GM19193 (cell line): ENCODE results near the gene RAB33B.

Source experiments
- POLR2A ChIP-seq: IDR thresholded peaks from 4 replicates; pipeline ENCODE4 v1.6.1; 2011; ENCODE audit not compliant: insufficient read depth, insufficient read length; ENCODE audit errors: extremely low read depth

RAB33B gene

DNA sequence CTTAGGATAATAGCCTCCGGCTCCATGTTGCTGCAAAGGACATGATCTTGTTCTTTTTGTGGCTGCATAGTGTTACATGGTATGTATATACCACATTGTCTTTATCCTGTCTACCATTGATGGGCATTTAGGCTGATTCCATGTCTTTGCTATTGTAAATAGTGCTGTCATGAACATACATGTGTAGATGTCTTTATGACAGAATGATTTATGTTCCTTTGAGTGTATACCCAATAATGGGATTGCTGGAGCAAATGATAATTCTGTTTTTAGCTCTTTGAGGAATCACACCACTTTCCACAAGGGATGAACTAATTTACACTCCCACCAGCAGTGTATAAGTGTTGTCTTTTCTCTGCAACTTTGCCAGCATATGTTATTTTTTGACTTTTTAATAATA, 4.6 kb downstream of the RAB33B start:
- TF ChIP-seq POLR2A: no peak

DNA sequence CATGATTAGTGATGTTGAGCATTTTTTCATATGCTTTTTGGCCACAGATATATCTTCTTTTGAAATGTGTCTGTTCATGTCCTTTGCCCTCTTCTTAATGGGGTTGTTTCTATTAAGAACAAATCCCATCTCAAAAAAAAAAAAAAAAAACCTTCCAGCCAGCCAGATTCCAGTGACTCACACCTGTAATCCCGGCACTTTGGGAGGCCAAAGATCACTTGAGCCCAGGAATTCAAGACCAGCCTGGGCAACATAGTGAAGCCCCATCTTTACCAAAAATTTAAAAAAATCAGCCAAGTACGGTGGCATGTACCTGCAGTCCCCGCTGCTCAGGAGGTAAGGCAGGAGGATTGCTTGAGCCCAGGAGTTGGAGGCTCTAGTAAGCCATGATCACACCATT, 5.1 kb downstream of the RAB33B start:
- no peak for TF ChIP-seq POLR2A

DNA sequence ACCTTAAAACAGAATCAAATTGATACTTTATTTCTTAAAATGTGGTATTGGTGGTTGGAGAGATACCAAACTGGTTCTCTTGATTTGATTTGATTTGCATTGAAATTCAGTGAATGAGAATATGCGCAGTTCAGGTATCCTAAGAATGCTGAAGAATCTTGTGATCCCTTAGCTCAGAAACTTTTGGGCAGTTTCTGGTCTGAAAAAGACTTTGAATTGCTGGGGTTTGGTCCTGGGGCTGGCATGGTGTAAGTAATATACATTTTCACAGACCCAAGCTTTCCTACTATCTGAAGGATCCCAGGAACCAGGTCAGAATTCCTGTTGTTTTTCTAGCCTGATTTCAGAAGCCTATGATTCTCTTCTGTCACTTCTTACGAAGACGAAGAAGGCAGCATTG, 6.6 kb downstream of the RAB33B start:
- no peak for TF ChIP-seq POLR2A

DNA sequence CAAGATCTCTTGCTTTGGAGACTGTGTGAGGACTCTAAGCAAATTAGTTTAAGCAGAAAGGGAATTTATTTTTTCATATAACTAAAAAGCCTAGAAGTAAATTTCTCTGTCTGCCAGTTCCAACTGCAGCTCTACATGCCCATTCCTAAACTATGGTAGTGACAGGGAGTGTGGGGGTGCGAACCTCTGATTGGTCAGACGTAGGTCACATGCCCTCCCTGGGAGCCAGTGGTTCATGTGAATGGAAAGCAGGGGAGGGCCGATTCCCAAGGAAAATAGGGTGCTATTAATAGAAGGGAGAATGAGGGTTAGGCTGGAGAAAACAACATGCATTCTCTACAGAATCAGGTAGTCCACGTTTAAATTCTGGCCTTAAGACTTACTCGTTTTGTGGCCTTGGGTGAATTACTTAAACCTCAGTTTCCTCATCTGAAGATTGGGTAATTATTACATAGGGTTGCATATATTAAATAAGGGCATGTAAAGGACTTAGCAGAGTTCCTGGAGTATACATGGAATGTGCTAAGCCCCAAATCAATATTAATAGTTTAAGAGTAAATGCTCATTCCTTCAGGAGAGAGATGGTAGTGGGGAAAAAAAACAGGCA, 7.2 kb downstream of the RAB33B start:
- no peak for TF ChIP-seq POLR2A

DNA sequence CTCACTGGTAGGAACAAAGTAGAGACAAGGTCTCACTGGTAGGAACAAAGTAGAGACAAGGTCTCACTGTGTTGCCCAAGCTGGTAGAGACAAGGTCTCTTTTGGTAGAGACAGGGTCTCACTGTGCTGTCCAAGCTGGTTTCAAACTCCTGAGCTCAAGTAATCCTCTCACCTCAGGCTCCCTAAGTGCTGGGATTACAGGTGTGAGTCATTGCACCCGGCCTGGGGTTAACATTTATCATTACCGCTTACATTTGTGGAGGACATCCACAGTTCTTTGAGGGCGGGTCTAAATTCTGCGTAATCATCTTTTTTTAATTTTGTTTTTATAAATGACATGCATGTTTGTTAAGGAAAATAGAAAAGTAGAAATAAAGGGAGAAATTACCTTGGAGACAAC, 12.0 kb downstream of the RAB33B start:
- TF ChIP-seq POLR2A: no peak

DNA sequence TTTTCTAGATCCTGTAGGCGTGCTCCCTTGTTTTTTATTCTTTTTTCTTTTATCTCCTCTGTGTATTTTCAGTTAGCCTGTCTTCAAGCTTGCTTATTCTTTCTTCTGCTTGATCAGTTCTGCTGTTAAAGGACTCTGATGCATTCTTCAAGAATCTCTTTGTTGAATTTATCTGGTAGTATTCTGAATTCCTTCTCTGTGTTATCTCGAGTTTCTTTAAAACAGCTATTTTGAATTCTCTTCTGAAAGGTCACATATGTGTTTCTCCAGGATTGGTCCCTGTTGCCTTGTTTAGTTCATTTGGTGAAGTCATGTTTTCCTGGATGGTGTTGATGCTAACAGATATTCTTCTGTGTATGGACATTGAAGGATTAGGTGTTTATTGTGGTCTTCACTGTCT, 15.3 kb downstream of the RAB33B start:
- TF ChIP-seq POLR2A: no peak

DNA sequence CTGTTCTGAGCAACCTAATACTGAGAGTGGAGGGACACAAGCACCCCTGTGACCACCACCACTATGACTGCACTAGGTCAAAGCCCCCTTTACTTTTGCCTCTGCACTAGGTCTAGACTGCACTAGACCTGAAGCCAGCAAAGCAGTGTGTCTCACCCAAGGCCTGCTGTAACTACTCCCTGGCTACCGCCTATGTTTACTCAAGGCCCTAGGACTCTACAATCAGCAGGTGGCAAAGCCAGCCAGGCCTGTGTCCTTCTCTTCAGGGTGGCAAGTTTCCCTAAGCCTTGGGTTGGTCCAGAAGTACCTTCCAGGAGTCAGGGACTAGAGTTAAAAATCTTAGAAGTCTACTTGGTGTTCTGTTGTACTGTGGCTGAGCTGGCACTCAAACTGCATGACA, 15.9 kb downstream of the RAB33B start:
- no peak for TF ChIP-seq POLR2A

DNA sequence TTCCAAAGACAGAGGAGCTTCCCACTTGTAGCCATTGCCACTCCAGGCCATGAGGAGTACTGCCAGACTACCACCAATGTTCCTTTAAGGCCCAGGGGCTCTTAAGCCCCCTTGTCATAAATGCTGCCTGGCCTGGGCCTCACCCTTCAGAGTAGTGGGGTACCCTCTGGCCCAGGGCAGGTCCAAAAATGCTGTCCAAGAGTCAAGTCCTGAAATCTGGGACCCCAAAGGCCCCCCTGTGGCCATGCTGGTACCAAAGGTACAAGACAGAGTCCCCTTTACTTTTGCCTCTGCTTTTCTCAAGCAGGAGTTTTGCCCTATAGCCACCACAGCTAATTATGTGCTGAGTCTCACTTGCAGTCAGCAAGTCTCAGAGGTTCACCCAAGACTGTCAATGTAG, 16.4 kb downstream of the RAB33B start:
- TF ChIP-seq POLR2A: no peak

DNA sequence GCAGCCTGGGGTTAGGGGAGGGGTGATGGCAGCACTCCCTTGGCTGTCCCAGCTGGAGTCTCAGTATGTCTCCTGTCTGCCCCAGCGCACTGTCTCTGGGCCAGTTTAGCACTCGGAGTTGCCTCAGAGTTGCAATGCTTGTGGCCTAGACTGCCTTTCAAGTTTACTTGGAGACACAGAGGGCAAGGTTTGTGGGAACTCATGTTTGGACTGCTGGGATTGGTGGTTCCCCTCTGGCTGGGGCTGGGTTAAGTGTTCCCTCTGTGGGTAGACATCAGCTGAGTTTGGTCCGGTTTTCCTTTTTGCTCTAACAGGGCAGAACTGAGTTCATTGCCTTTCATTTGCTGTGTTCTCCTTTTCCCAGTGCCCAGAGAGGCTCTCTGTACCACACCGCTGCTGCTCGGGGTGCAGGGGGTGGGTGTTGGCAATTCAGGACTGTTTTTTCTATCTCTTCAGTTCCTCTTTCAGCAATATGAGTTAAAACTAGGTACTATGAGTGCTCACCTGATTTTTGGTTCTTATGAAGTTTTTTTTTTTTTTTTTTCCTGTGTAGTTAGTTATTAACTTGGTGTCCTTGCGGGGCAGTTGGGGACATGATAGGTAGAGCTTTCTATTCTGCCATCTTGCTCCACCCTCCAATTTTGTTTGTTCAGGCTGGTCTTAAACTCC, 17.2 kb downstream of the RAB33B start:
- TF ChIP-seq POLR2A: no peak

DNA sequence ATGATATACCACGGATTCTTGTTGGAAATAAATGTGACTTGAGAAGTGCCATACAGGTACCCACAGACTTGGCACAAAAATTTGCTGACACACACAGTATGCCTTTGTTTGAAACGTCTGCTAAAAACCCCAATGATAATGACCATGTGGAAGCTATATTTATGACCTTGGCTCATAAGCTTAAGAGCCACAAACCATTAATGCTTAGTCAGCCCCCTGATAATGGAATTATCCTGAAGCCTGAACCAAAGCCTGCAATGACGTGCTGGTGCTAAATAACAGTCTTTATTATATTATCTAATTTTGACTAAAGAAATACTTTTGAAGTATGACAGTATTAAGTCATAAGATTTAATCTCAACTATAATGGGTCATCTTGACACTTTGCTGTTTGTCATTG, 18.9 kb downstream of the RAB33B start:
- TF ChIP-seq POLR2A: no peak

DNA sequence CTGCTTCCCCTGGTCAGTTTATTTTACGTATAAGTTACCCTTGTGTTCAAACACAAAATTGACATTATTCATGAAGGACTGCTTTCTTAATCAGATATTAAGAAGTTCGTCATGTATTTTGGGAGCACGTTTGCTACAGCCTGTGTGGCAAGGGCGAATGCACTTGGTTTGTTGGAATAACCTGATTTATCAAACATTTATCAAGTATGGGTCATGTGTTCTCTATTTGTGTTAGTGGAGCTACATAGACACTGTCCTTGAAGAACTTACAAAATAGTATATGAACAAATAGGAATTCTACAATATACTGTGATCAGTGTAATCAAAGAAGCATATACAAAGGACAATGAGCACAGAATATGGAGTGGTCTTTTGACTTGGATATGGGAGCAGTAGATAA, 22.4 kb downstream of the RAB33B start:
- TF ChIP-seq POLR2A: no peak

DNA sequence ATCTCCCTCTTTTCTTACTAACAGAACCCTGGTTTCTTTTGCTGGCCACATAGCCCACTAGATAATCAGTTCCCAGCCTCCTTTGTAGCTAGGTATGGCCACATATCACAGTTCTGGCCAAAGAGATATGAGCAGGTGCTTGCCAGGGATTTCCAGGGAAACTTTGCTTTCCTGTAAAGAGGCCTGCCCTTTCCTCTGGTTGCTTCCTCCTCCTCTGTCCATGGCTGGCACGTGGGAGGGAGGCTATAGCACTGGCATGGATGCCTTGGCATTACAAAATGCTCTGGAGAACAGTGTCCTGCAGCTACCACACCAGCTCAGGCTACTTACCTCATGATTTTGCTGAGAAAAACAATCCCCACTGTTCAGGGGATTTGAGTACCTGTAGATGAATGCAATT, 27.5 kb downstream of the RAB33B start:
- no peak for TF ChIP-seq POLR2A

DNA sequence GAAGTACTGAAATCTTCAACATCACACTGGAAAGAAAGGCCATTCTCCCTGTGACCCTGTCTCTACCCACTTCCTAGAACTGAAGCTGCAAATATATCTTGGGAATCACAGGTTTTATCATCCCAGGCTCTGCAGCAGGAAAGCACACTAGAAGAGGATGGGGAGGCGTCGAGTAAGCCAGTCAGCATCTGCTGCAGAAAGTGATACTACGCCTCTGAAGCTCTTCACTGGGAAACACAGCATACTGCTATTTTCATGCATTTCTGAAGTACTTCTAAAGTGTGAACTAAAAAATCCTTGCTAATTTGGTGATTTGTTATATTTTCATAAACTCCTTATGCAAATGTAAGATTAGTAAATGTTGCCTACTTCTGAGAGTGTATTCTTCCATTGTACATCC, 29.1 kb downstream of the RAB33B start:
- TF ChIP-seq POLR2A: no peak

DNA sequence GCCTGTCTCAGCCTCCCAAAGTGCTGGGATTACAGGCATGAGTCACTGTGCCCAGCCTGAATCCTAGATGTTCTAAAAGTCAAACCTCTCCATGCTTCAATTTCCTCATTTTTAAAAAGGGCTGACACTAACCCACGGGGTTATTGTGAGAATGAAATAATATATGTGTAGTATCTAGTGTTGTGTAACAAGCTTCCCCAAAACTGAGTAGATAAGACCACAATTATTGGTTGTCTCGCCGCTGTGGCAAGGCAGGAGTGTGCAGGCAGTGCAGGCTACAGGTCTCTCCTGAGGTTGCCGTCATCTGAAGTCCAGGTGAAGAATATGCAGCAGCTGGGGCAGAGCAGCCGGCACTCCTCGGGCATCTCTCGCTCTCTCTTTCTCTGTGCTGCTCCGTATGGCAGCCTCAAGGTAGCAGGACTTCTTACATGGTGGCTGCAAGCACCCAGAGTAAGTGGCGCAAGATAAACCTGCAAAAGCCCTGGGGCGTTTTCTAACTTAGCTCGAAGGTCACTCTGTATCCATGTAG, 30.9 kb downstream of the RAB33B start:
- TF ChIP-seq POLR2A: no peak

DNA sequence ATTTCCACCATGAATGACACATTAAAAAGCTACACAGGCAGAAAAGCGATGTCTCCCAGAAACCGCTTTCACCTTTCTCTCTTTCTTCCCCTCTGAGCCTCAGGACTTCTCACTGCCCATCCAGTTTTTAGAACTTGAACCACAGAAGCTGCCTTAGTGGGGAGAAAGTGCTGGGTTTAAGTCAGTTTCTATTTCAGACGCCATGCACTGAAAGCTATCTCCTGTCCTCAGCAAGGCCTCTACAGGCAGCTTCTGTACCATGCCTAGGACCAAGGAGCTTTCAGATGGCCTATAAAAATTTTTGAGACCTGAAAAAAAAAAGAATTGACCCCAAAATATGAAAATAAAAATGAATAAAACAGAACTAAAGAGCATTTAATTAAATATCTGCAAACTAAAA, 34.5 kb downstream of the RAB33B start:
- no peak for TF ChIP-seq POLR2A

DNA sequence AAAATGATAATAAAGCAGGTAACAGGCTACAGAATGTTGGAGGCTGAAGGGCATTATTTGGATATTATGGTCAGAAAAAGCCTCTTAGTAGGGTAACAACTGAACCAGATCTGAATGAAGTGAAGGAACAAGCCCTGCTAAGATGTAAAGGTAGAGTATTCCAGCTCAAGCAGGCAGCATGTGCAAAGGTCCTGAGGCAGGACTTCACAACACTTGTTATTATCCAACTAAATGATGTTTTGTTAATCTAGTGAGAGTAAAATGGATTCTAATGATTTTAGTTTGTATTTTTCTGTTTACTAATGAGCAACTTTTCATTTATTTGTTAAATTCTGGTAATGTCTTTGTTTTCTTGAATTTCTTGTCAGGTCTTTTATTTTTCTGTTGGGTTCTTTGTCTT, 35.7 kb downstream of the RAB33B start:
- TF ChIP-seq POLR2A: no peak

DNA sequence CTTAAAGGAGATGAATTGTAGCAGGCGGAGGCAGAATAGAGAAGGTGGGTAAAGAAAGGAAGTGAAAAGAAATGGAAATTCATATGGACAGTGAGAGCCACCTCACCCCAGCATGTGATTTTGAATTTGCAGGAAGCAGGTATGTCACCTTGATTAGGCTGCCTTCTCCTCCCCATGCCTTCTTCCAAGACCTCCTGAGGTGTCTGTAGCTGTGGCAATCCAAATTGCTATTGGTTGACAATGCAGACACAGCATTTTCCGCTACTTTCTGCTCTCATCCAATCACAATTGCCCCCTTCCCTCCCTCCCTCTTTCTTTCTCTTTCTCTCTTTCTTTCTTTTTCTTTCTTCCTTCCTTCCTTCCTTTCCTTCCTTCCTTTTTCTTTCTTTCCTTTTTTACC, 38.5 kb downstream of the RAB33B start:
- TF ChIP-seq POLR2A: no peak

DNA sequence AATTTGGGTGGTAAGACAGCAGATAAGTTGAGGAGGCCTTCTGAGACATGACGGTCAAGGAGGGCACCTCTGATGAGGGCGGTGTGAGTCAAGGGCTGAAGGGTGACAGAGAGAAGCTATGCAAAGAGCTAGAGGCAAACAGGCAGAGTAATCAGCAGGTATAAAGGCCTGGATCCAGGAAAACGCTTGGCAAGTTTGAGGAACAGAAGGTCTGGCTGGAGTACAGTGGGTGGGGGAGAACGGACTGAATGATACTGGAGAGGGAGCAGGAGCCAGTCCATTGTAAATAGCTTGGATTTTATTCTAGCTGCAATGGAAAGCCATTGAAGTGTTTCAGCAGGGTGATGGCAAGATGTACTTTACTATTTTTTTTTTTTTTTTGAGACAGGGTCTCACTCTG, 39.3 kb downstream of the RAB33B start:
- no peak for TF ChIP-seq POLR2A

DNA sequence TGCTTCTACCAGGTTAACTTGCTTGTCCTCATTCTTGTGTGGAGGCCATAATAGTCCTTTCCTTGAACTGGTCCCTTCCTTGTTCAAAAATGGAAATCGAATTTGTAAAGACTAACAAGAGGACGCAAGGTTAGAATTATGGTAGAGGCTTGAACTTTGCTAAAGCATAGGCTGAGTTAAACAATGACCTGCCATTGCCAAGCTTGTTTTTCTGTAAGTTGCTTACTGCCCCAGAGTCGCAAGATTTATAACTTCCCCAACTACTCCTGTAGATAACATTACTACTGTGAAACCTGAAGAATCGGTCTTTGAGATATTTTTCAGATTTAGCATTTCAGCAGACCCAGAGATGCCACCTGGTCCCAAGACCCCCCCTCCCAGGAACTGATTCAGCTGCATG, 45.3 kb downstream of the RAB33B start:
- no peak for TF ChIP-seq POLR2A
